GM23338 (cell line): ENCODE results near the gene ZNF460. TPM values are rescaled to one million over a fixed set of nuclear protein-coding genes. Genes with fewer than 3 reads are reported as not detected.

Experiments used
- ATAC-seq: fragments of 200-7000 bp; cut with Tn5 transposase; 3 replicates; pipeline ENCODE4 v1.9.1; 2020
- DNase-seq: peaks from one replicate; pipeline ENCODE4 v3.0.0-alpha.2; 2015; ENCODE audit warnings: low spot score
- H2AFZ ChIP-seq: fragments of 200-600 bp; sonication (generic); 2 replicates; pipeline ENCODE4 v1.8.0; 2016; ENCODE audit warnings: antibody characterized with exemption, mild to moderate bottlenecking, moderate library complexity
- H3F3A ChIP-seq: fragments of 200-600 bp; sonication (generic); replicated peaks from 2 replicates; pipeline ENCODE4 v1.8.0; 2017; ENCODE audit warnings: antibody characterized with exemption, mixed run types, low read depth
- H3K27ac ChIP-seq: fragments of 200-600 bp; sonication (generic); 2 replicates; pipeline ENCODE4 v1.6.1; 2016; ENCODE audit warnings: low read depth
- H3K27me3 ChIP-seq: fragments of 200-600 bp; sonication (generic); 2 replicates; pipeline ENCODE4 v1.8.0; 2016; ENCODE audit warnings: mild to moderate bottlenecking, mixed run types, moderate library complexity; ENCODE audit not compliant: insufficient read depth
- H3K36me3 ChIP-seq: fragments of 200-600 bp; sonication (generic); 2 replicates; pipeline ENCODE4 v1.8.0; 2016; ENCODE audit warnings: mild to moderate bottlenecking; ENCODE audit not compliant: insufficient read depth
- H3K4me1 ChIP-seq: fragments of 200-600 bp; sonication (generic); 2 replicates; pipeline ENCODE4 v1.8.0; 2016; ENCODE audit warnings: mild to moderate bottlenecking, moderate library complexity; ENCODE audit not compliant: insufficient read depth
- H3K4me2 ChIP-seq: fragments of 200-600 bp; sonication (generic); 2 replicates; pipeline ENCODE4 v1.7.1; 2017; ENCODE audit warnings: mixed run types
- H3K4me3 ChIP-seq: fragments of 200-600 bp; sonication (generic); 2 replicates; pipeline ENCODE4 v1.6.1; 2016; ENCODE audit warnings: mixed run types
- H3K79me2 ChIP-seq: fragments of 200-600 bp; sonication (generic); replicated peaks from 2 replicates; pipeline ENCODE4 v1.8.0; 2017; ENCODE audit warnings: mild to moderate bottlenecking; ENCODE audit not compliant: insufficient read depth
- H3K9me2 ChIP-seq: fragments of 200-600 bp; sonication (generic); 2 replicates; pipeline ENCODE4 v1.8.0; 2017; ENCODE audit not compliant: insufficient read depth
- H4K20me1 ChIP-seq: fragments of 200-600 bp; sonication (generic); replicated peaks from 2 replicates; pipeline ENCODE4 v1.8.0; 2017; ENCODE audit warnings: mild to moderate bottlenecking; ENCODE audit not compliant: insufficient read depth
- H3K27ac Mint-ChIP-seq: 2 replicates; pipeline ENCODE4 v1.8.0; 2020; ENCODE audit warnings: inconsistent platforms, mild to moderate bottlenecking, moderate library complexity, mixed read lengths
- H3K27me3 Mint-ChIP-seq: 3 replicates; pipeline ENCODE4 v1.8.0; 2022; ENCODE audit warnings: low read depth, mild to moderate bottlenecking, moderate library complexity, mixed read lengths, inconsistent platforms; ENCODE audit not compliant: insufficient read depth, poor library complexity
- H3K36me3 Mint-ChIP-seq: 3 replicates; pipeline ENCODE4 v1.8.0; 2021; ENCODE audit warnings: low read depth, mild to moderate bottlenecking, inconsistent platforms, moderate library complexity, mixed read lengths
- H3K4me1 Mint-ChIP-seq: 3 replicates; pipeline ENCODE4 v1.8.0; 2020; ENCODE audit warnings: mild to moderate bottlenecking, inconsistent platforms, mixed read lengths
- H3K4me3 Mint-ChIP-seq: 3 replicates; pipeline ENCODE4 v1.8.0; 2021; ENCODE audit warnings: moderate library complexity, mild to moderate bottlenecking, inconsistent platforms, mixed read lengths
- H3K9me3 Mint-ChIP-seq: 3 replicates; pipeline ENCODE4 v1.8.0; 2020; ENCODE audit warnings: moderate library complexity, mild to moderate bottlenecking, inconsistent platforms, mixed read lengths
- CREB1 ChIP-seq: fragments of 250-450 bp; sonication (Bioruptor Pico); IDR thresholded peaks from 2 replicates; pipeline ENCODE4 v1.5.0; 2020; ENCODE audit warnings: low read depth, mild to moderate bottlenecking, moderate library complexity
- CTCF ChIP-seq, 2 experiments: fragments of 200-600 bp in 1 of 2; sonication (generic) in 1 of 2; conservative IDR thresholded peaks; 2 replicates each; pipeline versions ENCODE4 v1.5.1 to v1.6.1; 2016 to 2017; ENCODE audit warnings: antibody characterized with exemption in 2 of 2, low read depth in 2 of 2, mild to moderate bottlenecking in 2 of 2, moderate library complexity in 1 of 2
- ETS1 ChIP-seq: IDR thresholded peaks from 2 replicates; pipeline ENCODE4 v1.6.1; 2016; ENCODE audit warnings: antibody characterized with exemption
- EZH2 ChIP-seq: fragments of 200-600 bp; sonication (generic); IDR thresholded peaks from one replicate; pipeline ENCODE4 v1.8.0; 2017; ENCODE audit warnings: antibody characterized with exemption, mild to moderate bottlenecking, low read depth; ENCODE audit not compliant: unreplicated experiment
- EZH2phosphoT487 ChIP-seq: fragments of 200-600 bp; sonication (generic); IDR thresholded peaks from one replicate; pipeline ENCODE4 v1.8.1; 2018; ENCODE audit warnings: antibody characterized with exemption; ENCODE audit not compliant: unreplicated experiment
- JUNB ChIP-seq: IDR thresholded peaks from one replicate; pipeline ENCODE4 v1.6.1; 2016; ENCODE audit warnings: antibody characterized with exemption; ENCODE audit not compliant: unreplicated experiment
- NANOG ChIP-seq: IDR thresholded peaks from 2 replicates; pipeline ENCODE4 v1.6.1; 2016; ENCODE audit warnings: antibody characterized with exemption, borderline replicate concordance
- POLR2AphosphoS5 ChIP-seq: IDR thresholded peaks from 2 replicates; pipeline ENCODE4 v1.6.1; 2016; ENCODE audit warnings: antibody characterized with exemption, low read depth
- STAT1 ChIP-seq: IDR thresholded peaks from one replicate; pipeline ENCODE4 v1.6.1; 2016; ENCODE audit warnings: antibody characterized with exemption; ENCODE audit not compliant: unreplicated experiment
- ZNF114 ChIP-seq: fragments of 250-450 bp; sonication (Bioruptor Pico); IDR thresholded peaks from 2 replicates; pipeline ENCODE4 v1.5.0; 2020; ENCODE audit warnings: mild to moderate bottlenecking, moderate library complexity
- ZNF331 ChIP-seq: fragments of 250-450 bp; sonication (Bioruptor Pico); IDR thresholded peaks from 2 replicates; pipeline ENCODE4 v1.5.0; 2020; ENCODE audit warnings: low read depth, mild to moderate bottlenecking, moderate library complexity
- polyA plus RNA-seq: library from polyadenylated mRNA; unstranded; fragments of >200 nt; fragmentation: Nextera tagmentation; extraction: Ambion mirVana; gene quantifications from 2 replicates; pipeline ENCODE4 v1.2.1, GENCODE V29; 2016
- total RNA-seq: library from RNA; depleted of rRNA; stranded (reverse); fragments of >200 nt; shearing (Covaris generic); gene quantifications from 2 replicates; pipeline ENCODE4 v1.2.3, GENCODE V29; 2014
- TF ChIP-seq, protein P1 (sequence below): fragments of 250-450 bp; sonication (Bioruptor Pico); IDR thresholded peaks from 2 replicates; pipeline ENCODE4 v1.5.0; 2020; ENCODE audit warnings: mild to moderate bottlenecking, moderate library complexity
- TF ChIP-seq, protein P2 (sequence below): IDR thresholded peaks from one replicate; pipeline ENCODE4 v1.6.1; 2018; ENCODE audit warnings: antibody characterized with exemption; ENCODE audit not compliant: unreplicated experiment

ZNF460 gene
- total and polyA plus RNA-seq, 2 experiments from 2014 or later = 3.4 to 81.7 TPM

GRCh38 chr19:57321751-57322150 lies 41.5 kb downstream of the ZNF460 start:
- Mint-ChIP-seq H3K9me3 (no peaks in the 10 kb centered on the region), H3K27me3 (peaks cover 9% of the 10 kb centered on the region), H3K4me1 (peaks cover 16% of the 10 kb centered on the region; the same call in 2 of the 3 replicates), H3K27ac (no peak overlapping the region), H3K4me3 (peak overlapping the region; percentile 88), H3K36me3 (peaks cover 33% of the 10 kb centered on the region)
- Histone ChIP-seq H3K36me3 (peaks cover 8% of the 10 kb centered on the region; the same call in 1 of the 2 replicates), H2AFZ (no peak overlapping the region), H3K4me3 (peak overlapping the region; percentile 91), H3F3A (peaks cover 12% of the 10 kb centered on the region; the same call in 1 of the 2 replicates), H4K20me1 (no peaks in the 10 kb centered on the region), H3K27me3 (peaks cover 17% of the 10 kb centered on the region), H3K4me1 (peaks cover 13% of the 10 kb centered on the region), H3K4me2 (peak overlapping the region; percentile 99), H3K9me2 (no peaks in the 10 kb centered on the region), H3K27ac (no peak overlapping the region), H3K79me2 (peaks cover 28% of the 10 kb centered on the region)
- DNase-seq = no peak
- ATAC-seq = no peak
- no peak for TF ChIP-seq JUNB
- TF ChIP-seq, protein P1, sequence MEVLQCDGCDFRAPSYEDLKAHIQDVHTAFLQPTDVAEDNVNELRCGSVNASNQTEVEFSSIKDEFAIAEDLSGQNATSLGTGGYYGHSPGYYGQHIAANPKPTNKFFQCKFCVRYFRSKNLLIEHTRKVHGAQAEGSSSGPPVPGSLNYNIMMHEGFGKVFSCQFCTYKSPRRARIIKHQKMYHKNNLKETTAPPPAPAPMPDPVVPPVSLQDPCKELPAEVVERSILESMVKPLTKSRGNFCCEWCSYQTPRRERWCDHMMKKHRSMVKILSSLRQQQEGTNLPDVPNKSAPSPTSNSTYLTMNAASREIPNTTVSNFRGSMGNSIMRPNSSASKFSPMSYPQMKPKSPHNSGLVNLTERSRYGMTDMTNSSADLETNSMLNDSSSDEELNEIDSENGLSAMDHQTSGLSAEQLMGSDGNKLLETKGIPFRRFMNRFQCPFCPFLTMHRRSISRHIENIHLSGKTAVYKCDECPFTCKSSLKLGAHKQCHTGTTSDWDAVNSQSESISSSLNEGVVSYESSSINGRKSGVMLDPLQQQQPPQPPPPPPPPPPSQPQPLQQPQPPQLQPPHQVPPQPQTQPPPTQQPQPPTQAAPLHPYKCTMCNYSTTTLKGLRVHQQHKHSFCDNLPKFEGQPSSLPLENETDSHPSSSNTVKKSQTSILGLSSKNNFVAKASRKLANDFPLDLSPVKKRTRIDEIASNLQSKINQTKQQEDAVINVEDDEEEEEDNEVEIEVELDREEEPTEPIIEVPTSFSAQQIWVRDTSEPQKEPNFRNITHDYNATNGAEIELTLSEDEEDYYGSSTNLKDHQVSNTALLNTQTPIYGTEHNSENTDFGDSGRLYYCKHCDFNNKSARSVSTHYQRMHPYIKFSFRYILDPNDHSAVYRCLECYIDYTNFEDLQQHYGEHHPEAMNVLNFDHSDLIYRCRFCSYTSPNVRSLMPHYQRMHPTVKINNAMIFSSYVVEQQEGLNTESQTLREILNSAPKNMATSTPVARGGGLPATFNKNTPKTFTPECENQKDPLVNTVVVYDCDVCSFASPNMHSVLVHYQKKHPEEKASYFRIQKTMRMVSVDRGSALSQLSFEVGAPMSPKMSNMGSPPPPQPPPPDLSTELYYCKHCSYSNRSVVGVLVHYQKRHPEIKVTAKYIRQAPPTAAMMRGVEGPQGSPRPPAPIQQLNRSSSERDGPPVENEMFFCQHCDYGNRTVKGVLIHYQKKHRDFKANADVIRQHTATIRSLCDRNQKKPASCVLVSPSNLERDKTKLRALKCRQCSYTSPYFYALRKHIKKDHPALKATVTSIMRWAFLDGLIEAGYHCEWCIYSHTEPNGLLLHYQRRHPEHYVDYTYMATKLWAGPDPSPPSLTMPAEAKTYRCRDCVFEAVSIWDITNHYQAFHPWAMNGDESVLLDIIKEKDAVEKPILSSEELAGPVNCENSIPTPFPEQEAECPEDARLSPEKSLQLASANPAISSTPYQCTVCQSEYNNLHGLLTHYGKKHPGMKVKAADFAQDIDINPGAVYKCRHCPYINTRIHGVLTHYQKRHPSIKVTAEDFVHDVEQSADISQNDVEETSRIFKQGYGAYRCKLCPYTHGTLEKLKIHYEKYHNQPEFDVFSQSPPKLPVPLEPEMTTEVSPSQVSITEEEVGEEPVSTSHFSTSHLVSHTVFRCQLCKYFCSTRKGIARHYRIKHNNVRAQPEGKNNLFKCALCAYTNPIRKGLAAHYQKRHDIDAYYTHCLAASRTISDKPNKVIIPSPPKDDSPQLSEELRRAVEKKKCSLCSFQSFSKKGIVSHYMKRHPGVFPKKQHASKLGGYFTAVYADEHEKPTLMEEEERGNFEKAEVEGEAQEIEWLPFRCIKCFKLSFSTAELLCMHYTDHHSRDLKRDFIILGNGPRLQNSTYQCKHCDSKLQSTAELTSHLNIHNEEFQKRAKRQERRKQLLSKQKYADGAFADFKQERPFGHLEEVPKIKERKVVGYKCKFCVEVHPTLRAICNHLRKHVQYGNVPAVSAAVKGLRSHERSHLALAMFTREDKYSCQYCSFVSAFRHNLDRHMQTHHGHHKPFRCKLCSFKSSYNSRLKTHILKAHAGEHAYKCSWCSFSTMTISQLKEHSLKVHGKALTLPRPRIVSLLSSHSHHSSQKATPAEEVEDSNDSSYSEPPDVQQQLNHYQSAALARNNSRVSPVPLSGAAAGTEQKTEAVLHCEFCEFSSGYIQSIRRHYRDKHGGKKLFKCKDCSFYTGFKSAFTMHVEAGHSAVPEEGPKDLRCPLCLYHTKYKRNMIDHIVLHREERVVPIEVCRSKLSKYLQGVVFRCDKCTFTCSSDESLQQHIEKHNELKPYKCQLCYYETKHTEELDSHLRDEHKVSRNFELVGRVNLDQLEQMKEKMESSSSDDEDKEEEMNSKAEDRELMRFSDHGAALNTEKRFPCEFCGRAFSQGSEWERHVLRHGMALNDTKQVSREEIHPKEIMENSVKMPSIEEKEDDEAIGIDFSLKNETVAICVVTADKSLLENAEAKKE = no peak
- TF ChIP-seq EZH2phosphoT487 = no peak
- no peak for TF ChIP-seq EZH2
- TF ChIP-seq NANOG = no peak
- no peak for TF ChIP-seq STAT1
- TF ChIP-seq CTCF (conservative IDR thresholded peaks at IDR 0.05; ENCODE audit: low read depth in 2 of 2) = no peak
- no peak for TF ChIP-seq CREB1
- no peak for TF ChIP-seq ETS1
- TF ChIP-seq ZNF114 (CRISPR knock-in tag) = no peak
- no peak for TF ChIP-seq ZNF331 (CRISPR knock-in tag)
- no peak for TF ChIP-seq POLR2AphosphoS5
- TF ChIP-seq, protein P2, sequence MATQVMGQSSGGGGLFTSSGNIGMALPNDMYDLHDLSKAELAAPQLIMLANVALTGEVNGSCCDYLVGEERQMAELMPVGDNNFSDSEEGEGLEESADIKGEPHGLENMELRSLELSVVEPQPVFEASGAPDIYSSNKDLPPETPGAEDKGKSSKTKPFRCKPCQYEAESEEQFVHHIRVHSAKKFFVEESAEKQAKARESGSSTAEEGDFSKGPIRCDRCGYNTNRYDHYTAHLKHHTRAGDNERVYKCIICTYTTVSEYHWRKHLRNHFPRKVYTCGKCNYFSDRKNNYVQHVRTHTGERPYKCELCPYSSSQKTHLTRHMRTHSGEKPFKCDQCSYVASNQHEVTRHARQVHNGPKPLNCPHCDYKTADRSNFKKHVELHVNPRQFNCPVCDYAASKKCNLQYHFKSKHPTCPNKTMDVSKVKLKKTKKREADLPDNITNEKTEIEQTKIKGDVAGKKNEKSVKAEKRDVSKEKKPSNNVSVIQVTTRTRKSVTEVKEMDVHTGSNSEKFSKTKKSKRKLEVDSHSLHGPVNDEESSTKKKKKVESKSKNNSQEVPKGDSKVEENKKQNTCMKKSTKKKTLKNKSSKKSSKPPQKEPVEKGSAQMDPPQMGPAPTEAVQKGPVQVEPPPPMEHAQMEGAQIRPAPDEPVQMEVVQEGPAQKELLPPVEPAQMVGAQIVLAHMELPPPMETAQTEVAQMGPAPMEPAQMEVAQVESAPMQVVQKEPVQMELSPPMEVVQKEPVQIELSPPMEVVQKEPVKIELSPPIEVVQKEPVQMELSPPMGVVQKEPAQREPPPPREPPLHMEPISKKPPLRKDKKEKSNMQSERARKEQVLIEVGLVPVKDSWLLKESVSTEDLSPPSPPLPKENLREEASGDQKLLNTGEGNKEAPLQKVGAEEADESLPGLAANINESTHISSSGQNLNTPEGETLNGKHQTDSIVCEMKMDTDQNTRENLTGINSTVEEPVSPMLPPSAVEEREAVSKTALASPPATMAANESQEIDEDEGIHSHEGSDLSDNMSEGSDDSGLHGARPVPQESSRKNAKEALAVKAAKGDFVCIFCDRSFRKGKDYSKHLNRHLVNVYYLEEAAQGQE = no peak
